ENCODE results near the gene PTPRG.

Gene PTPRG

DNA sequence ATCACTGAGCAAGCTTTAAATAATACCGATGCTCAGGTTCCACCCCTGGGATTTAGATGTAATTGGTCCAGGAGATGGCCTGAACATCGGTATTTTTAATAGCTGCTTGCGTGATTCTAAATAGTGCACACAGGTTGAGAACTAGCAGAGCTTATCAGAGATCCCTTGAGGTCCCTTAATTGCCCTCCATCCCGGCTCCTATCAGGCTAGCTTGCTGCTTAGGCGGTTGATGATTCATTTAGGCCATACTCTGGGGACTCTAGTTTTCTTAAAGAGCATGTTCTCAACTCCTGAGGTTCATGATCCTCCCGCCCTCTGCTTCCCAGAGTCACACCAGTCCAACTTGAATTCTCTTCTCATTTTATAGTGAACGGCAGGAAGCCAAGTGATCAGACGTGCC lies 531.7 kb downstream of the PTPRG start:
- TF ChIP-seq ZNF274 (IDR thresholded peaks at IDR 0.05; ENCODE audit: low read depth, low read length) = no peak
- no peak overlapping the region for H3K4me3 ChIP-seq (ENCODE audit: low read length)

- no peak for TF ChIP-seq ZNF274 (IDR thresholded peaks at IDR 0.05; ENCODE audit: low read depth, low read length)
- H3K4me3 ChIP-seq (ENCODE audit: low read length) = no peak overlapping the region
Measured at GRCh38 chr3:62094461-62094860, 533.1 kb downstream of the PTPRG start.

GRCh38 chr3:62095080-62095479 lies 533.7 kb downstream of the PTPRG start:
- H3K4me3 ChIP-seq (ENCODE audit: low read length) = no peak overlapping the region
- TF ChIP-seq ZNF274 (IDR thresholded peaks at IDR 0.05; ENCODE audit: low read depth, low read length) = no peak

GRCh38 chr3:62095756-62096155 lies 534.4 kb downstream of the PTPRG start:
- TF ChIP-seq ZNF274 (IDR thresholded peaks at IDR 0.05; ENCODE audit: low read depth, low read length) = no peak
- no peak overlapping the region for H3K4me3 ChIP-seq (ENCODE audit: low read length)

- no peak for TF ChIP-seq ZNF274 (IDR thresholded peaks at IDR 0.05; ENCODE audit: low read depth, low read length)
- no peak overlapping the region for H3K4me3 ChIP-seq (ENCODE audit: low read length)
Measured at GRCh38 chr3:62096521-62096920, 535.1 kb downstream of the PTPRG start.

- H3K4me3 ChIP-seq (ENCODE audit: low read length) = no peak overlapping the region
- no peak for TF ChIP-seq ZNF274 (IDR thresholded peaks at IDR 0.05; ENCODE audit: low read depth, low read length)
Measured at GRCh38 chr3:62097121-62097520, 535.8 kb downstream of the PTPRG start.

DNA sequence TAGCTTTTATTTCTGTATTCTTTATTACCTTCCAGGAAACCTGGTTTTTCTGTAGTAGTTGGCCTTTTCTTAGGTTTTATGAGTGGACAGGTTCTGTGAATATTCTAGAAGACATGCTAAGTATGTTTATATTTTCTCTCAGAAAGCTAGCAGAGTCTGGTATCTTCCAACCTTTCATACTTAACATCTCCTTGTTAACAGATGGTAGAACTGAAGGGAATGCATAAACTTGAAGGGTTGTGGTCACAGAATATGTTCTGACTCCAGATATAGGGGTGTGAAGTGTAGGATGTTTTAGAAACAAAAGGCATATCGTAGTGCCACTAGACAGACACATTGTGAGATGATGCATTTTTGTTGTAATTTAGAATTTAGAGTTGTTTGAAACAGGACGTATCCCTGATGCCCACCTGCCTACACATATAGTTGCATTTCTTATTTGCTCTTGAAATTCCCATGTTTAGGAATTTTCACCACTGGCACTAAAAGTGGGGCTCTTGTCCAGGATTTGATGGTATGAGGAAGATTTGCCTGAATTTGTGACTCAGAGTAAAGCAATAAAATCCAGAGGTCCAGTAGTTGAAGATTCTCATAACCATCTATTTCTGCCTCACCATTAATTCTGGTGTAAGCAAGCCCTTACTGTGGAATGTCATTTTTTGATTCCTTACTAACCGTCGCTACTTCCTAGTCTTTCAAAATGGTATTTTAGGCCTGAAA lies 537.4 kb downstream of the PTPRG start:
- no peak for TF ChIP-seq ZNF274 (IDR thresholded peaks at IDR 0.05; ENCODE audit: low read depth, low read length)
- H3K4me3 ChIP-seq (ENCODE audit: low read length) = no peak overlapping the region

GRCh38 chr3:62100282-62100989 lies 539.1 kb downstream of the PTPRG start:
- H3K4me3 ChIP-seq (ENCODE audit: low read length) = no peak overlapping the region
- TF ChIP-seq ZNF274 (IDR thresholded peaks at IDR 0.05; ENCODE audit: low read depth, low read length) = no peak

- no peak for TF ChIP-seq ZNF274 (IDR thresholded peaks at IDR 0.05; ENCODE audit: low read depth, low read length)
- H3K4me3 ChIP-seq (ENCODE audit: low read length) = no peak overlapping the region
Measured at GRCh38 chr3:62101488-62101887, 540.1 kb downstream of the PTPRG start.

GRCh38 chr3:62103531-62103930 lies 542.2 kb downstream of the PTPRG start:
- no peak overlapping the region for H3K4me3 ChIP-seq (ENCODE audit: low read length)
- no peak for TF ChIP-seq ZNF274 (IDR thresholded peaks at IDR 0.05; ENCODE audit: low read depth, low read length)

- TF ChIP-seq ZNF274 (IDR thresholded peaks at IDR 0.05; ENCODE audit: low read depth, low read length) = no peak
- H3K4me3 ChIP-seq (ENCODE audit: low read length) = no peak overlapping the region
Measured at GRCh38 chr3:62109534-62109933, 548.2 kb downstream of the PTPRG start.

DNA sequence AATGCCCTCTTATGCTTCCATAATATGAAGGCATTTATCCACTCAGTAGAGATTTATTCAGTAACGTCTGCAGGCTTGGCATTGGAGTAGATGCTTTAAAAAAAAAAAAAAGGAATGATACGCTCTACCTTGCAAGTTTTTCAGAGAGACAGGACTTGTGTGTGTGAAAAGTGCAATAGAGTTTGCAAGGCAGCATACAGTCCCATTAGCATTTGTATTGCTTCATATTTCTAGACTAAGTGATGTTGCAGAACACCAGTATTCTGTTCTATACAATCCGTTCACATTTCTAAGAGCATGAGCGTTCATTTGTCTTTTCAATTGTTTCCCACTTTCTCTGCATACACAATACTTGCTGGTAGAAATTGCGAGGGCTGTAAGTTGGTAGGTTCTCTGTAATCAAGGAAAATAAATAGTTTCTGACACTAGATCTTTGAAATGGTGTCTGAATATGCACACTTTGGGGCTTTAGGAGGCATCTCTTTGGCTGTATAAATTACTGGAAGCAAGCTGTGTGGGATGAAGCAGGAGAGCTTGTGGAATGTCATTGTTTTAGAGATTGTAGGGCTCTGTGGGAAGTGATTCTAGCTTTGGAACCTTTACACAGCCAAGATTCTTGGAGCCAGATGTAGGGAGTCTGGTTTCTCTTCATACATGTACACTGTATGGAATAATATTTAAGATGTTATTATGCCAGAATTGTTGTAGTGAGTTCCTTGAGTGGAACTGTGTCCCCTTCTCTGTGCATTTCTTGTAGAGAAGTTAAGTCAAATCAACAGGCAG lies 549.3 kb downstream of the PTPRG start:
- no peak overlapping the region for H3K4me3 ChIP-seq (ENCODE audit: low read length)
- TF ChIP-seq ZNF274 (IDR thresholded peaks at IDR 0.05; ENCODE audit: low read depth, low read length) = no peak

- no peak overlapping the region for H3K4me3 ChIP-seq (ENCODE audit: low read length)
- no peak for TF ChIP-seq ZNF274 (IDR thresholded peaks at IDR 0.05; ENCODE audit: low read depth, low read length)
Measured at GRCh38 chr3:62113092-62113491, 551.7 kb downstream of the PTPRG start.

DNA sequence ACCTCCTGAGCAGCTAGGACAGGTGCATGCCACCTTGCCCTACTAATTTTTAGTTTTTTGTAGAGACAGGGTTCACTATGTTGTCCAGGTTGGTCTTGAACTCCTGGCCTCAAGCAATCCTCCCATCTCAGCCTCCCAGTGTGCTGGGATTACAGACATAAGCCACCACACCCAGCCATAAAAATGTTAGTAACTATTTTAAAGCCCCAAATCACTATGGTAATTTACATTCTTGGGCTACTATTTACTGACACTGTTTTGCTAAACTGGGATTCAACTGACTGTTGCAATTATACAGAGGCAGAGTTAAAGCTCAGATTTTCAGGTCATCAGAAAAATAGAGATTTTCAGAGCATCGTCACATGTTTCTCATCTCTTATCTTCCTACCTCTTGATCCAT lies 553.4 kb downstream of the PTPRG start:
- no peak for TF ChIP-seq ZNF274 (IDR thresholded peaks at IDR 0.05; ENCODE audit: low read depth, low read length)
- no peak overlapping the region for H3K4me3 ChIP-seq (ENCODE audit: low read length)
